GM06990 (cell line): Measurements from ENCODE around the gene NOVA1.

Experiments
- DNase-seq: peaks from one replicate; pipeline ENCODE4 v3.0.0-alpha.2; 2011; ENCODE audit not compliant: insufficient read length; ENCODE audit errors: extremely low read depth
- H3K27me3 ChIP-seq: replicated peaks from 2 replicates; pipeline ENCODE4 v1.6.0; 2011; ENCODE audit warnings: low read length; ENCODE audit not compliant: control insufficient read depth, insufficient read depth
- H3K36me3 ChIP-seq: 2 replicates; pipeline ENCODE4 v1.5.1; 2011; ENCODE audit warnings: low read length; ENCODE audit not compliant: control insufficient read depth, insufficient read depth
- H3K4me3 ChIP-seq: replicated peaks from 2 replicates; pipeline ENCODE4 v1.5.1; 2011; ENCODE audit warnings: low read depth, mild to moderate bottlenecking, control low read depth, low read length
- TF ChIP-seq, protein P1 (sequence below): IDR thresholded peaks from 2 replicates; pipeline ENCODE4 v1.5.1; 2011; ENCODE audit warnings: low read length, control low read depth, mild to moderate bottlenecking, inconsistent platforms; ENCODE audit not compliant: insufficient read depth, poor library complexity, severe bottlenecking

The NOVA1 gene

DNA sequence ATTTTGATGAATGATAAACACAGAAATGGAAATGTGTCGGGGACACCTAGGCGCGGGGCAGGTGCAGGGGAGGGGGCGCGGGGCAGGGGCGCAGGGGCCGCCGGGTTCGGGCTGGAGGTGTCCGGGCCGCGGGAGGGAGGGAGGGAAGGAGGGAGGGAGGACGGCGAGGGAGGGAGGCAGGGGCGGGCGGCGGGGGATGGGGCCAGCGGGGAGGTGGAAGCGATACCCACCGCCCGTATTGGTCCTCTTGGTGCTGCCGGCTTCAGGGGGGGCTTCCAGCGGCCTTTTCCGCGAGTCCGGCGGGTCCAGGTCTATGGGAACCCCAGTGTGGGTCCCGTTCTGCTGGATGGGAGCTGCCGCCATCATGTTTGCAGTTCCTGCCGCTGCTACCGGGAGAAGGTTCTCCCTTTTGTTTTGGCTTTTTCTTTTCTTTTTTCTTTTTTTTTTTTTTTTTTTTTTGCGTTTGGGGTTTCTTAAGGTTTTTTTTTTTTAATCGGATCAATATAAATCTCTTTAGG lies 703 bp downstream of the NOVA1 start:
- Histone ChIP-seq H3K4me3 (no peak overlapping the region), H3K36me3 (no peaks in the 10 kb centered on the region), H3K27me3 (no peaks in the 10 kb centered on the region)
- TF ChIP-seq, protein P1, sequence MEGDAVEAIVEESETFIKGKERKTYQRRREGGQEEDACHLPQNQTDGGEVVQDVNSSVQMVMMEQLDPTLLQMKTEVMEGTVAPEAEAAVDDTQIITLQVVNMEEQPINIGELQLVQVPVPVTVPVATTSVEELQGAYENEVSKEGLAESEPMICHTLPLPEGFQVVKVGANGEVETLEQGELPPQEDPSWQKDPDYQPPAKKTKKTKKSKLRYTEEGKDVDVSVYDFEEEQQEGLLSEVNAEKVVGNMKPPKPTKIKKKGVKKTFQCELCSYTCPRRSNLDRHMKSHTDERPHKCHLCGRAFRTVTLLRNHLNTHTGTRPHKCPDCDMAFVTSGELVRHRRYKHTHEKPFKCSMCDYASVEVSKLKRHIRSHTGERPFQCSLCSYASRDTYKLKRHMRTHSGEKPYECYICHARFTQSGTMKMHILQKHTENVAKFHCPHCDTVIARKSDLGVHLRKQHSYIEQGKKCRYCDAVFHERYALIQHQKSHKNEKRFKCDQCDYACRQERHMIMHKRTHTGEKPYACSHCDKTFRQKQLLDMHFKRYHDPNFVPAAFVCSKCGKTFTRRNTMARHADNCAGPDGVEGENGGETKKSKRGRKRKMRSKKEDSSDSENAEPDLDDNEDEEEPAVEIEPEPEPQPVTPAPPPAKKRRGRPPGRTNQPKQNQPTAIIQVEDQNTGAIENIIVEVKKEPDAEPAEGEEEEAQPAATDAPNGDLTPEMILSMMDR: no peak
- DNase-seq: no peak

DNA sequence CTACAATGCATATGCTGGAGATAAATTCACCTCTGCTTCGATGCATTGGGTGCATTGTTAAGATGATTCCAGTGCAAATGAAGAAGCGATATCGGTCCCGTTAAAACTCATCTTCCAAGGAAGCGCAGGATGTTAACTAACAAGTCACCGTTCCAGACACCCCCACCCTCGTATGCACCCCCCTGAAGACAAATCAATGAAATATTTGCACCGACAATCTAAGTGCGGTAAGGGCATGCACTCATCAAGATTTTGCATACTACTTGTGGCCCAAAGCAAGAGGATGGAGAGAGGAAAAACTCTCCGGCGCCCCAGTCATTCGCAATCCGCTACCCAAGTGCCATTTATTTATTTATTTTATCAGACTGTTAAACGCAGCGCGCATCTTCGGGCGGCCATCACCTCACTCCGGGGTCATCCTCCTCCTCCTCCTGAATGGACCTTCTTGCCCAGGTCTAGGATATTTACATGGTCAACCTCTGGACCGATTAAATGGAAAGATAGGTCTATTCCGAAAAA lies 1.2 kb downstream of the NOVA1 start:
- DNase-seq: no peak
- no peak overlapping the region for H3K4me3 ChIP-seq

DNA sequence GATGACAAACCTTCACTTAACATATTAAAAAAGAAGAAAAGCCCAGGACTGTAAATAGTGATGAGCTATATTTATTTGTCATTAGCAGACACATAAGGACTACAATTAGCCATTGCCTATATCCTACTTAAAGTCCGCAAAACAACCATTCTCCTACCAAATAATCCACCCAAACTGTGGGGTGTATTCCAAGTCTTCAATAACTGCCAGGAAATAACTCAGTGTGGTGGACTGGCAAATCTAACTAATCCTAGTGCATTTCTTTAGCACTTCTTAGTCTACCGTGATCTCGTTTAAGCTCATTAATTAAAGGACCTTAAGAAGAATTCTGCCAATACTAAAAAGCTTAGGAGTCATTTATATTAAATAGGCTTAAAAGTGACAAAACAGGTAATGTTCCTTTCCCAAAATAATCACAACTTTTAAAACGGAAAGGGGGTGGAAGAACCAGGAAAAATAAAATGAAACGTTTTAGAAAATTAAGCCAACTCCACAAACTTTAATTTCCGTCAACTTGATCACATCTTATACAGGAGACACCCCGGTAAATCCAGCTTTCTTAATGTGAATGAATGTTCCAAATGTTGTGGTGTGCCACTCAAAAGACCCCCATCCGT lies 1.8 kb downstream of the NOVA1 start:
- Histone ChIP-seq H3K27me3 (no peaks in the 10 kb centered on the region), H3K36me3 (no peaks in the 10 kb centered on the region), H3K4me3 (no peak overlapping the region)
- TF ChIP-seq, protein P1: no peak
- no peak for DNase-seq

More for the DNA sequence above, 1.2 kb downstream of the NOVA1 start:
- Histone ChIP-seq H3K36me3 (no peaks in the 10 kb centered on the region), H3K27me3 (no peaks in the 10 kb centered on the region)
- TF ChIP-seq, protein P1: no peak

DNA sequence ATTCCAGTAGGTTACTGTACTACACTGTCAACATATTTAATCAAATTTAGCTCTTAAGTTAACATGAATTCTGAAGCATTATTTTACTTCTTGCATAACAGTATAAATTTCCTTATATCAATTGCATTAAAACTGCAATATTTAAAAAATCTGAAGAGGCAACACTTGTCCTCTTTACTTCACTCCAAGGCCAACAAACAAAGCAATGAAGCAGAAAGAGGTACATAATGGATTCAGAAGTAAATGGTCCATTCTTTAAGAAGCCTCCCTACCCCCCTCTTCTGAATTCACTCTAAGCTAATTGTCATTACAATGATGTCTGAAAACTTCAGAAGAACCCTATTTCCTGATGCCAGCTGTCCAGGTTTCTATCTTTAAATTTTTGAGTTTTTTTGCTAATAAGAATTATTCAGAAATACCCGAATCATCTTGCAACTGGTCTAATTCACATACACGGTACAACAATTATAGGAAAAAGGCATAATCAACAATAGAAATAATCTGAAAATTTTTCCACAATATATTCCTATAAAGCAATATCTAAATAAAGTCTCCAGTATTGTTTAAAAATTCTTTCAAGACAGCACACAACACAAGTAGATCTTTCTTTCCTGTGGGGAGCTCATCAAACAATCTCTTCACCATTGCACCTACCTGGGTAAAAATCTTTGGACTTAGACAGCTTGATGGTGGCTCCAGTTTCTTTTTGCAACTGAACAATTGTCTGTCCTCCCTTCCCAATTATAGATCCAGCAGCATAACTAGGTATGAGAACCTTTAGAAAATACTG lies 2.9 kb downstream of the NOVA1 start:
- Histone ChIP-seq H3K4me3 (no peak overlapping the region), H3K27me3 (no peaks in the 10 kb centered on the region), H3K36me3 (no peaks in the 10 kb centered on the region)
- TF ChIP-seq, protein P1: no peak
- no peak for DNase-seq

DNA sequence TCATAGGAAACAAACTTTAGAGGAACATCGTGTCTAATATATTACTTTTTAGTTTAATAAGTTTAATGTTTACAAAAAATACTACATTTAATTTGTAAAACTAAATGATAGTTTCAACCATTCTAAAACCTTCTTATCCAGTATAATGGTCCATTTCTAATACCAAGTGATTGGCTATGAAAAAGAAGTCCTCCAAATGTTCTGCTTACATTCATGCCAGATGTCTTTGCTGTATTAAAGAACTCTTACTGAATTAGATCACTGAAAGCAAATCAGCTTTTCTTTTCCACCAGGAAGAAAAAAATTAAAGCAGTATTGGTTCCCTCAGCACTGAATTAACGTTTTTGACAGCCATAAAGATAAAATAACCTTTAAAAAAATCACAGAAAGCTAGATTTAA lies 3.7 kb downstream of the NOVA1 start:
- H3K36me3 ChIP-seq: no peaks in the 10 kb centered on the region
- H3K27me3 ChIP-seq: no peaks in the 10 kb centered on the region
- H3K4me3 ChIP-seq: no peak overlapping the region
- no peak for DNase-seq
- TF ChIP-seq, protein P1: no peak
